GM19239 (cell line): ENCODE results near the gene TMCO6.
"Not testable (repeated sequence)": the region's sequence is repeated elsewhere in the genome, so short reads cannot be mapped to it uniquely, and the experiment has no call there.

ENCODE experiments used
- DNase-seq: peaks from one replicate; pipeline ENCODE4 v3.0.0; 2011; ENCODE audit warnings: low spot score; ENCODE audit not compliant: insufficient read length
- FAIRE-seq: peaks from 2 replicates; lab custom pipeline; 2011; peaks lifted over from hg19 to GRCh38; lab: Jason Lieb, UNC

Gene TMCO6

GRCh38 chr5:140628711-140629110, 10.5 kb upstream of the TMCO6 start:
- DNase-seq (no peak), FAIRE-seq (no peak)

- FAIRE-seq (no peak), DNase-seq (no peak)
Measured at GRCh38 chr5:140630292-140631035, 8.8 kb upstream of the TMCO6 start.

DNA sequence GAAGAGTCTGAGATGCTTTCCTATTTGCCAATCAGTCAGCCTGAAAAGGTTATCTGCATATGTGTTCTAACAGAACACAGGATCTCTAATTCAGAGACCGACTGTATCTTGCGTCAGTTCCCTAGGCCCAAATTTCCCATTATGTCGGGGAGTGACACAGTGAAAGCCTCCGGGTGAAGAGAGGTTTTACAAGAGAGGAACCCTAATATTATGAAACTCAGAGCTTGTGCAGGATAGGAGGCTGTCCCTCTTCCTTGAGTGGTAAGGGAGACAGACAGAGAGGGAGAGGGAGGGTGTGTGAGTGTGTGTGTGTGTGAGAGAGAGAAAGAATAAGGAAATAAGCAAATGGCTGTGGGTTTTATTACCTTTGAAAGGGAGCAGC, 8.2 kb upstream of the TMCO6 start:
- FAIRE-seq (no peak), DNase-seq (no peak)

DNA sequence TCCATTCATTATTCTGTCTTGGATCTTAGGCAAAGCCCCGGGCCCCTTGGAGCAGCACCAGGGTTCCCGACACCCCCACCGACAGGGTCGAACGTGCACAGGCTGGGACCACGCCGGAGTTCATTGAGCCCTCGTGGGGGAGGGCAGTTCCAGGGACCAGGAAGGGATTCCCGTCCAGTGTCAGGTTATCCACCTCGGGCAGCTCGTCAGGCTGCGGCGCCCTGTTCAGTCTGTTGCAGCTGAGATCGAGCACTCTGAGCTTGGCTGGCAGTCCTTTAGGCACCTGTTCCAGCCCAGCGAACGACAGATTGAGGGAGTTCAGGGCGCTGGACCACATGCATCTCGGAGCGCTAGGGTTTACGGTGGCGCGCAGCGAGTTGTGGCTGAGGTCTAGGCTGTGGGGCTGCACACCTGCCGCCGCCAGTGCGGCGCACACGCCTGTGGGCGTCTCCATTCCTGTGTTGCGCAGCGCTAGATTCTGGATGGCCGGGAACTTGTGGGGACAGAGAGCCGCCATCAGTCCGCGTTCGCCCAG, 7.4 kb upstream of the TMCO6 start:
- DNase-seq, result peak; percentile 8
- FAIRE-seq, result no peak

DNA sequence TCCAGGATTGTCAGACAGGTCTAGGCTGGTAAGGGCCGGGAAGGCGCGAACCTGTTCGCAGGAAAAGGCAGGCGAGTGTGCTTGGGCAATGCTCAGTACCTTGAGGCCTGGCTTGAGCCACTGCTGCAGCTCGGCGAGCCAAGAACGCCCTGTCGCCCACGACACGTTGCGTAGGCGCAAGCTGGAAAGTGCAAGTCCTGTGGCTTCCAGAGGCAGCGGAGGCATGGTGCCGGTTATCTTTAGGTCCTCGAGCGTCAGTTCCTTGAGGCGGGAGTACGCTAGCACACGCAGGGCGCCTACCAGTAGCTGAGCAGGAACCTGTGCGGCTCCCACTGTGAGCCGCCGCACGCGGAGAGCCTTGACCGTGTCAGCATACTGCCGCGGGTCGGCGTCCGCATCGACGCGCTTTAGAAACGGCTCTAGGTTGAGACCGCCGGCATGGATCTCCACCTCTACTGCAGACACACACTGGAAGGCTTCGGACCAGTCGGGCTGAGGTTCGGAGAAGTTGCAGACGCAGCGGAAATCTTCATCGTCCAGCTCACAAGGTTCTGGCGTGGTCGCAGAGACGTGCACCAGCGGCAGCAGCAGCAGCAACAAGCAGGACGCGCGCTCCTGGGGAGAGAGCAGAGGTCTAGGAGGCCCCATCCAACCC, 6.8 kb upstream of the TMCO6 start:
- DNase-seq, result peak; percentile 17
- peak; percentile 42 for FAIRE-seq

DNA sequence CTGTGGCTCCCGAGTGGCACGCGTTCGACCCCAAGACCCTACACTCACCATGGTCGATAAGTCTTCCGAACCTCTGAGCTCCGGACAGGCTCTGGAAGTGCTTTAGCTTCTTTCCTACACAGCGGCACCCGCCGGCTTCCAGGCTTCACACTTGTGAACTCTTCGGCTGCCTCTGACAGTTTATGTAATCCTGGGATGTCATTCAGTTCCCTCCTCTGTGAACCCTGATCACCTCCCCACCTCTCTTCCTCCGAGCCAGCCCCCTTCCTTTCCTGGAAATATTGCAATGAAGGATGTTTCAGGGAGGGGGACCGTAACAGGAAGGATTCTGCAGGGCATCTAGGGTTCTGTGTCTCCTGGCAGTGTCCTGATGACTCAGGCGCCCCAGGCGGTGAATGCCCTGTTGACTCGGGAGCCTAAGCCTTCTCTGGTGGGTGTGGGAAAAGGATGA, 6.2 kb upstream of the TMCO6 start, which contains the start of gene CD14:
Gene CD14, minus strand, starts transcription at position 155 of the 451 bp plus-strand sequence. Its CDS starts 104 bp downstream, at position 51.
- DNase-seq, result no peak
- no peak for FAIRE-seq

DNA sequence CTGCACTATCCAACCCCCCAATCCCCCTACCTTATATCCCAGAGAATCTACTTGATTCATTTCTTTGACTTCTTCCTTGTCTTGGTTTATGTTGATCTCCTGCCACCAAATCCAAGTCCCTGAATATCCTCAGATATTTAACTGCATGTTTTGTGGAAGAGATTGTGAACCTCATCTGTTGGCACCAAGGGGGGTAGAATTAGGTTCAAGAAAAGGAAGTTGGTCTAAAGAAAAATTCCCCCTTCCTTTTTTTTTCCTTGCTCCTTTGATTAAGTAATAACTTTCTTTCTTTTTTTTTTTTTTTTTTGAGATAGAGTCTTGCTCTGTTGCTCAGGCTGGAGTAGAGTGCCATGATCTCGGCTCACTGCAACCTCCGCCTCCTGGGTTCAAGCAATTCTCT, 5.8 kb upstream of the TMCO6 start:
- FAIRE-seq (no peak), DNase-seq (no peak)

GRCh38 chr5:140634103-140634502, 5.1 kb upstream of the TMCO6 start:
- DNase-seq (no peak), FAIRE-seq (no peak)

- FAIRE-seq (no peak), DNase-seq (no peak)
Measured at GRCh38 chr5:140635291-140636257, 3.7 kb upstream of the TMCO6 start.

DNA sequence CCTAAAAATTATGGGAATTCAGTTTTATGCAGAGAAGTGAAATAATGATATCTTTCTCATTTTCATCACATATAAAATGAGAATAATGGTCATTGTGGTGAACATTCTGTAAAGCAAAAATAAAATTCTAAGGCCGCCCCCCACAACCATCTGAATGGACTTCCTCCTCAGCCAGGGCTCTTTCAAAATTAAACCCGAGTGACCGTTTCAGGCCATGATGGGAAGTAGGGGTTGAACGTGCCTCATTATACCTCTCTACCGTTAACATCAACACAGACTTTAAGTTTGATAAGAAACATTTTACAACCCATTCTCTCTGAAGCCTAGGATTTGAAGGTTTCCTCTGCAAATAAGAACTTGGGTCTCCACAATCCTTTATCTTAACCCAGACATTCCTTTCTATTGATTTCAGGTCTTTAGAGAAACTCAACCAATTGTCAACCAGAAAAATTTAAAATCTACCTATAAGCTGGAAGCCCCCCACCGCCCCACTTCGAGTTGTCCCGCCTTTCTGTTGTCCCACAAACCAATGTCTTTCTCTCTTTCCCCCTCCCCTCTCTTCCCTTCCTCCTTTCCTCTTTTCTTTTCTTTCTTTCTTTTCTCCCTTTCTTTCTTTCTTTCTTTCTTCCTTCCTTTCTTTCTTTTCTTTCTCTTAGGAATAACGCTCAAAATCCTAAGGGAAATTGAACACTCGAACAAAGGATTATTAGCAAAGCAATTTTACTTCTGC, 1.7 kb upstream of the TMCO6 start:
- DNase-seq (no peak), FAIRE-seq (no peak)

DNA sequence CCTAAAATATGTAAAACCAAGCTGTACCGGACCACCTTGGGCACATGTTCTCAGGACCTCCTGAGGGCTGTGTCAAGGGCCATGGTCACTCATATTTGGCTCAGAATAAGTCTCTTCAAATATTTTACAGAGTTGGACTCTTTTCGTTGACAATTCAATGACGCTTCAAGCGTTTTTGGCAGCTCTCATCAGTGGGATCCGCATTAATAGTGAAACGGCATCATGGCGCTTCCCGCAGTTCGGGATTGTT, 428 bp upstream of the TMCO6 start:
- not testable (repeated sequence) for DNase-seq, FAIRE-seq

- FAIRE-seq, result no peak
- no peak for DNase-seq
Measured at GRCh38 chr5:140641716-140642115, 2.5 kb downstream of the TMCO6 start.

- DNase-seq (no peak), FAIRE-seq (no peak)
Measured at GRCh38 chr5:140642718-140643117, 3.5 kb downstream of the TMCO6 start.

- no peak for DNase-seq
- FAIRE-seq, result no peak
Measured at GRCh38 chr5:140647042-140647419, 7.8 kb downstream of the TMCO6 start.

- DNase-seq, result no peak
Measured at GRCh38 chr5:140658870-140659269, 19.6 kb downstream of the TMCO6 start.

GRCh38 chr5:140660371-140660770, 21.1 kb downstream of the TMCO6 start:
- DNase-seq, FAIRE-seq: not testable (repeated sequence)

More at GRCh38 chr5:140658870-140659269, 19.6 kb downstream of the TMCO6 start:
- no peak for FAIRE-seq

GRCh38 chr5:140664030-140664358, 24.7 kb downstream of the TMCO6 start:
- no peak for FAIRE-seq
- no peak for DNase-seq

DNA sequence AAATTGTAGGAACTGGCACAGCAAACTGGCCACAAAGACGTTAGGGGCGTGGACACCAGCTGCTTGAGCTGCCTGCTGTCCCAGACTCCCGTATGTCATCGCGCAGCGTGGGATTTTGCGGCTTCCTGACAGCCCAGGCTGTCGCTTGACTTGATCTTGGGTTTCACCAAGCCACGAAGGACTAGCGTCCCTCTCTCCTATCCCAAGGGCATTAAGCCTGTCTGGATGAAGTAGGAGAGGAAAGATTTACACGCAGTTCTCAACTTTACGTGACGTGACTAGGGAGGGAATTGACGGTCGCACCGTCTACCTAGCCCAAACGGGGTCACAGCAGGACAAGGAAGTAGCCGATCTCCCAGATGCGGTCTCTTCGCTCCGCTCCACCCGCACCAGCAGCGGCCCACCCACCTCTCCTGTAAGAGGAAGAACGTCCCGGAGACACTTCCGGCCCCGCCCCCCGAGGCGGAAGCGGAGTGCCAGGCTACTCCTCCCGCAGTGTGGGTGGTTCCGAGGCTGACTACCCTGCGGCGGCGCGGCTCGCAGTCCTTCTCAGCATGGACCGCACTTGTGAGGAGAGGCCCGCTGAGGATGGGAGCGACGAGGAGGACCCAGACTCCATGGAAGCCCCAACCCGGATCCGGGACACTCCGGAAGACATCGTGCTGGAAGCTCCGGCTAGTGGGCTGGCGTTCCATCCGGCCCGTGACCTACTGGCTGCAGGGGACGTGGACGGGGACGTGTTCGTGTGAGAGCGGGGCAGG, 25.3 kb downstream of the TMCO6 start, which contains the start of gene WDR55:
Gene WDR55, plus strand, starts transcription at position 546 of the 761 bp plus-strand sequence. Its CDS starts 9 bp downstream, at position 555.
- peak; percentile 95 for FAIRE-seq

GRCh38 chr5:140671035-140671434, 31.8 kb downstream of the TMCO6 start:
- not testable (repeated sequence) for DNase-seq, FAIRE-seq

More for the DNA sequence above, 25.3 kb downstream of the TMCO6 start, which contains the start of gene WDR55:
- peak; percentile 92 for DNase-seq
